LNCAP (cell line): ENCODE results near the gene ARID4A.

Experiments used
- TF ChIP-seq, protein P1 (sequence below): fragments of 450-650 bp; IDR thresholded peaks from 2 replicates; pipeline ENCODE4 v1.5.1; 2017; ENCODE audit warnings: mild to moderate bottlenecking

The ARID4A gene

DNA sequence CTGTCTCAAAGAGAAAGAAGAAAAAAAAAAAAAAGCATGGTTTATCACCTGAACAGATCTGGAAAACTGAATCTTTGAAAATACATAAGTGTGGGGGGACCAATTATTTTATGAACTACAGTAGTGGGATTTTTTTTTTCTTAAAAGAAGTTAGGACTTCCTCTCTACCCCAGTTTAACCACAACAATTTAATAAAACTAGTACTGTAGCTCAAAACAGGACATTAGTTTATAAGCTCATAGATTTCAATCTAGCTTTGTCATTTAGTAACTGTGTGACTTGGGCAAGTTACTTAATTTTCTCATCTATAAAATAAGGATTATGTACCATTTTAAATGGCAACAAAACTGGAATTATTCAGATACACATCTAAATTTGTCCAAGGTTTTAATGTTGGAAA lies 23.5 kb upstream of the ARID4A start:
- TF ChIP-seq, protein P1, sequence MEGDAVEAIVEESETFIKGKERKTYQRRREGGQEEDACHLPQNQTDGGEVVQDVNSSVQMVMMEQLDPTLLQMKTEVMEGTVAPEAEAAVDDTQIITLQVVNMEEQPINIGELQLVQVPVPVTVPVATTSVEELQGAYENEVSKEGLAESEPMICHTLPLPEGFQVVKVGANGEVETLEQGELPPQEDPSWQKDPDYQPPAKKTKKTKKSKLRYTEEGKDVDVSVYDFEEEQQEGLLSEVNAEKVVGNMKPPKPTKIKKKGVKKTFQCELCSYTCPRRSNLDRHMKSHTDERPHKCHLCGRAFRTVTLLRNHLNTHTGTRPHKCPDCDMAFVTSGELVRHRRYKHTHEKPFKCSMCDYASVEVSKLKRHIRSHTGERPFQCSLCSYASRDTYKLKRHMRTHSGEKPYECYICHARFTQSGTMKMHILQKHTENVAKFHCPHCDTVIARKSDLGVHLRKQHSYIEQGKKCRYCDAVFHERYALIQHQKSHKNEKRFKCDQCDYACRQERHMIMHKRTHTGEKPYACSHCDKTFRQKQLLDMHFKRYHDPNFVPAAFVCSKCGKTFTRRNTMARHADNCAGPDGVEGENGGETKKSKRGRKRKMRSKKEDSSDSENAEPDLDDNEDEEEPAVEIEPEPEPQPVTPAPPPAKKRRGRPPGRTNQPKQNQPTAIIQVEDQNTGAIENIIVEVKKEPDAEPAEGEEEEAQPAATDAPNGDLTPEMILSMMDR = no peak

DNA sequence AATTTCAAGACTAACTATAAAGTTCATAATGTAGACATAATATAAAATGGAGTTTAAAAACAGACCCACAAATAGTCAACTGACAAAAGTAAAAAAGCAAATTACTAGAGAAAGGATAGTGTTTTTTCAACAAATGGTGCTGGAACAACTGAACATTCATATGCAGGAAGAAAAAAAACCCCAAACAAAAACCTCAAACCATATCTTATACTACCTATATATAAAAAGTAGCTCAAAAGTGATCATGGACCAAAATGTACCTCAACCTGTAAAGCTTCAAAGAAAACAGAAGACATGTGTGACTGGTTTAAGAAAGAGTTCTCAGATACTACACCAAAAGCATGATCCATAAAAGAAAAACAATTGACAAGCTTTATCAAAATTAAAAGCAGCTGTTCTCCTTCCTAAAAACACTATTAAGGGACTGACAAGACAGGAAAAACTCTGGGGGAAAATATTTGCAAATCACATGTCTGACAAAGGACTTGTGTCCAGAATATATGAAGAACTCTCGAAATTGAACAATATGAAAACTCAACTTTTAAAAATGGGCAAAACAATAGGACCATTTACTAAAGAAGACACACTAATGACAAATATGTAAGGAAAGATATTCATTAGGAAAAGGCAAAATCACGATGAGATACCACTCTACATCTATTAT lies 22.7 kb upstream of the ARID4A start:
- TF ChIP-seq, protein P1 = no peak

DNA sequence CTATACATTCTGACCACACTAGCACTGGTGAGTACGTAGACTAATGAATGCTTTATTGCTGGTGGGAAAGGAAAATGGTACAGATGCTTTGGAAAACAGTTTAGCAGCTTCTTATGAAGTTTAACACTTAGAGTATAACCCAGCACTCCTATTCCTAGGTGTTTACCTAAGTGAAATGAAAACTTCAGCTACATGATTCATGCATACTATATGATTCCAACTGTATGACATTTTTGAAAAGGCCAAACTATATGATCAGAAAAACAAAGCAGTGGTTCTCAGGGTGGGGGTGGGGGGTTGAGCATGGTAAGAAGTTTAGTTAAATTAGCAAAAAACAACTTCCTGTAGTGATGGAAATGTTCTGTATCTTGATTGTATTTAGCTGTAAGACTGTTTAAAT lies 22.1 kb upstream of the ARID4A start:
- TF ChIP-seq, protein P1 = no peak

DNA sequence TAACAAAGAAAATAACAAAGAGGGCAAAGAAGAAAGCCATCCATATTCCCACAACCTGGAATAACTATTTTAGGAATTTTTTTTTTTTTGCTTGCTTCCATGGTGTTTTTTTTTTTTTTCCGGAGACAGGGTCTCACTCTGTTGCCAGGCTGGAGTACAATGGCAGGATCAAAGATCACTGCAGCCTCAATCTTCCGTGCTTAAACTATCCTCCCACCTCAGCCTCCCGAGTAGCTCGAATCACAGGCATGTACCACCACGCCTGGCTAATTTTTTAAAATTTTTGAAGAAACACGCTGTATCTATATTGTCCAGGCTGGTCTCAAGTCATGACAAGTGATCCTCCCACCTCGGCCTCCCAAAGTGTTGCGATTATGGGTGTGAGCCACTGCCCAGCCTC lies 20.2 kb upstream of the ARID4A start:
- TF ChIP-seq, protein P1 = no peak

DNA sequence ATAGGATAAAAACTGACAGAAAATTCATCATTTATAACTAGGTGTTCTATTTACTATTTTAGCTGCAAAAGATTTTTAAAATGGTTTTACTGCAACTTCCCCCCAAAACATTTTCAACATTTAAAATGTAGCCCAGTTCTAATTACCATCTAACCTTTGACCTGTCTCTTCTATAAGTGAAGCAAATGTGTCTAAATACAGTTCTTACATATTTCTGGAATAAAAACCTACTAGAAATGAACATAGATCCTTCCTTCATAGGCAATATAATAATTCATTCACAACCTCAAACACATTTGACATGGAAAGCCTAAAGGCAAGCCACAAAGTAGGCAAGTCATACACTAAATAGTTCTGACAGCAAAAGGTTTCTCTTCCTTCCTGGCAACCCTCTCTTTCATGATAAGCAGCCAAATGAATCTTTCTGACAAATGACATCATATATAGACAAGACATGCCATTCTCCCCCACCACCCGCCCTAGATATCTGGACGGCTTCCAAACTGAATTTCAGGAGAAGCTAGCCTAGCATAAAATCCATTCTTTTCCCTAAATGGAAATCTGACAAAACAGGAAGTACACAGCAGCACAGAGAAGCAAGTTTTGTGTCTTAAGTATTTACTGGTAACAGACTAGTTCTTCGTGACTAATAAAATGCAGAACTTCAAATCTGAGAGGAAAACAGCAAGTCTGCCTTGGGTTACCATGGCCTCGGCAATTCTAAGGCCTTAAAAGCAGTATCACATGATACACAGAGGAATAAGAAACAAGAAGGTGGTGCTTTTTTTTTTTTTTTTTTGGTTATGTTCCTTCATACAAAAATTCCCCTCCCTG lies 17.2 kb upstream of the ARID4A start:
- TF ChIP-seq, protein P1 = no peak

DNA sequence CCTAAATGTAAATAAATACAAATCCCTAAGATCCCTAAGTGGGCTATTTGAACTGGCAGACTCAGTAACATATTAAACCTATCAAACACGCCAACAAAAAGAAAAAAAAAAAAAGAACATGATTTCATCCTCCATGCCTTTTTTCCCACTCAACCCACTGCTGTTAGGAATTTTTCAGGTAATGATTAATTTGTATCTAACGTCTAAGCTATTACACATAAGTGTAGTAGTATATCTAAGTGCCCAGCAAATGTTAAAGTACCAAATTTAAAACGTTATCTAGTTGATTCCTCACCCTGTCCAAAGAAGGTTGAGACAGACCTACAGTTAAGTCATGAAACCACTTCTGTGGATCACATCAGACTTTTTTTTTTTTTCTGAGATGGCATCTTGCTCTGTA lies 16.4 kb upstream of the ARID4A start:
- TF ChIP-seq, protein P1 = no peak

DNA sequence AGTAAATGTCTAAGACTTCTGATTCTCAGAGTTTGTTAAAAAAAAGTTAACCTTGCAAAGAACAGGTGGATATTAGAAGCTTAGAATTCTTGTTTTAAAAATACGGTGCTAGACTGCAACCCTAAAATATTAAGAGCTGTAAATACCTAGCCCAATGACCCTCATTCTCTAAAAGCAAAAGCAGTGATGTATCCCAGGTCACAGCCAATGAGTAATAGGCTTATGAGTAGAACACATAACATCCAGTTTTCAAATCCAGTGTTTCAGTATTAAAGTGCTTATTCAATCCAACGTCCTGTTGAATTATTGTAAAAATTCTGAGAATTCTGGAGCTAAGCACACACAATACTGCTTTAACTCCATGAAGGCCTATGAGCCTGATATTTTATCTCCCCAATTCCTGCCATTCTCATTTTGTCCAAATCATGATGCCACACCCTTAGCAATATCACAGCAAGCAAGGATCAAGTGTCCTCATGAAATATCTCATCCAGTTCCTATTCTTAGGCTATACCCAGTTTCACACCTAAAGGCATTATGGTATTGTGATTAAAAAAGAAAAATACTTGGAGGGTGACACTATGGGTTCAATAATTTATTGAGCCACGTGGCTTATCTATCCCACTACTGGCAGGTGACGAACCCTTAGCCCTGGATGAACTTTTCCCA lies 15.3 kb upstream of the ARID4A start:
- TF ChIP-seq, protein P1 = no peak
